GM19468 (cell line): ENCODE measurements around the gene GPR89B.
A peak's percentile ranks its signal among the peaks of the same experiment; 100 is the strongest.
"Not testable (repeated sequence)": the region's sequence is repeated elsewhere in the genome, so short reads cannot be mapped to it uniquely, and the experiment has no call there.

Experiments
- ATAC-seq: cut with Tn5 transposase; IDR thresholded peaks from one replicate; pipeline ENCODE4 v1.9.1; 2021; ENCODE audit warnings: mild to moderate bottlenecking, moderate library complexity, moderate number of reproducible peaks; ENCODE audit not compliant: unreplicated experiment; ENCODE audit errors: extremely low read depth

GPR89B gene

DNA sequence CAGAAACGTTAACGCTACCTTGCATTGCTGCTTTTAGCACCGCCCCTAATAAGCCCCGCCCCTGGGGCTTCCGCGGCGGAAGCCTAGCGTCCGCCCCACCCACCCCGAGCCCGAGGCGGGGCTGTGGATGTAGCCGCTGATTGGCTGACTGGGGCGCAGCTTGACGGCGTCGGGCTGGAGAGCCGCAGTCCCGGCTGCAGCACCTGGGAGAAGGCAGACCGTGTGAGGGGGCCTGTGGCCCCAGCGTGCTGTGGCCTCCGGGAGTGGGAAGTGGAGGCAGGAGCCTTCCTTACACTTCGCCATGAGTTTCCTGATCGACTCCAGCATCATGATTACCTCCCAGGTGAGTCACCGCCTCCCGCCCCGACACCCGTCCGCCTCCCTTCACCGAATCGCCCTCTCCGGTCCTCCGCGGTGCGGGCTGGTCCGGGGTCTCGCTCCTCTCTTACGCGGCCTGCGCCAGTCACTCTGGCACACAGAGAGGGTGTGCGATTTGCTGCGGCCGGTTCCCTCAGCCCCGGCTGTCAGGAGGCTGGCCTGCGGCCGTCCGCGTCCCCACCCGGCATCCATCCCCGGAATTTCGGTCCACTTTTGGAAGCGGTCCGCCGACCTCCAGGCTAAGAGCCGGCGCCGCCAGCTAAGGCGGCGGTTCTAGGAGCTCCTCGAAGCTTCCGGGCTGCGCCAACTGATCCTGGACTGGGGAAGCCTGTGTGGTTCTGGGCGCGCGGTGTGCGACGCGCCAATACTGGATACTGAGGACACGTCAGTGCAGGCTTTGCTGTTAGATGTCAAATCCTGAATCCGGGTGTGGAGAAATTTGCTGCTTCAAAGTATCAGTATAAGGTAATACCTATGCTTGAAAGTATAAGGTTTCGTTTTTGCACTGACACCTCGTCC, at the start of gene GPR89B:
TSS of gene GPR89B (plus strand) at position 185 of the 897 bp plus-strand sequence. CDS start at position 302, 117 bp downstream.
- ATAC-seq = peak; percentile 96

DNA sequence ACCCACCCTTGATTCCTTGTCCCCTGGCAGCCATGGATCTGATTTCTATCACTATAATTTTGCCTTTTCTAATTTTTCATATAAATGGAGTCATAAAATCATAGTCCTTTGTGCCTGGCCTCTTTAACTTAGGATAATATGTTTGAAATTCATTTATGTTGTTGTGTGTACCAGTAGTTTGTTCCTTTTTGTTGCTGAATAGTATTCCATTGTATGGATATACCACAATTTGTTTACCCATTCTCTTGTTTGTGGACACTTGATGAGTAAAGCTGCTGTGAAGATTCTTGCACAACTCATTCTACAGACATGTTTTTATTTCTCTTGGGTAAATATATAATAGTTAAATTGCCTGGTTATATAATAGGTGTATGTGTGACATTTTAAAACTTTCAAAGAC, 48.3 kb upstream of the GPR89B start:
- no peak for ATAC-seq

DNA sequence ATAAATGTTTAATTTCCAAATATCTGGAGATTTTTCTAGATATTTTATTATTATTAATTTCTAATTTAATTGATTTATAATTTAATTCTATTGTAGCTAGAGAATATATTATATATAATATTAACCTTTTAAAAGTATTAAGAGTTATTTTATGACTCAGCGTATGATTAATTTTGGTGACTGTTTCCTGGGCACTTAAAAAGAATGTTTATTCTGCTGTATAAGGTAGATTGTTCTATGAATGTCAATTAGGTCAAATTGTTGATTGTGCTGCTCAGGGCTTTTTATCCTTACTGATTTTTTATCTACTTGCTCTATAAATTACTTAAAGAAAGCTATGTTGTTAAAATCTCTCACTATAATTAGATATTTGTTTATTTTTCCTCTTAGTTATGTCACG, 45.7 kb upstream of the GPR89B start:
- no peak for ATAC-seq

DNA sequence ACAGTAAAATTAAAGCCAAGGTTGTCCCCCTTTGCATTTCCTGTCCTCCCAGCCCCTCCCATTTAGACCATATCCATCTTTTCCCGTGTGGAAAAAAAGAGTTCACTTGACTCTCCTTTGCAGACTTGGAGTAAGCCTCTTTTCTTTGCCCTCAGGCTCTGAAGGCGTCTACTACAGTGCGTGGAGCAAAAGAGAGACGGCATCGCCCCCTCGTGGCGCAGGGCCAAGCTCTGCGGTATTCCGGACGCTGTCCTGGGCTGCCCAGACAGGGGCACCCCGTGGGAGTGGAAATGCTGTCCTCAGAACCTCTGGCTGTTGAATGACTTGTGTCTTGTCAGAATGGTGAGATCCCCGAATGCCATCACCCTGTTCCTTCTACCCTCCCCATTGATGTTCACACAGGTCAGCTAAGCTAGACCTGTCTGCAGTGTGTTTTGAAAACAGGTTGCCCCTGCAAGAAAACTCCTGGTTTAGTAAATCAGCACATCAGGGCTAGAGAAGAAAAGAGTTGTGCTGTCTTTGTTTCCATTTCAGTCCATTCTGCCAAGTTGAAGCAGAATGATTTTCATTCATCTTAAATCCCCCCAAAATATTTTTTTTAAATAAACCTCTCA, 37.9 kb upstream of the GPR89B start:
- no peak for ATAC-seq

DNA sequence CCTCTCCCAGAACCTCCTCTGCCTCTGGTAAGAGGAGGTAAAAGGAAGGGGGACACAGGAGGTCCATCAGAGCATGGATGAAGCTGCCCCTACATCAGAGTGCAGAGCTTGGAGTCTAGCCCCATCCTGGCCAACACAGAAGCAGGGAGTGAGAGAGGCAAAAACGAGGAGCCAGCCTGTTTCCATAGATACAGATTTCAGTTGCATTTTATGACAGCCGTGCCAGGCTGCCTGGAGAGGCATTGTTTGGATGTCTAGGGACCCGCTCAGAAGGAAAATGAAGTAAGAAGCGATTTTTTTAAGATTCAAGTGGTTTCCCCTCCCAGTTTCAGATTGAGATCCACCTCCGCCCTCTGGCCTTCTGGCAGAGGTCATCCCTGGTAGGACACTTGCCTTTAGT, 37.1 kb upstream of the GPR89B start:
- no peak for ATAC-seq

DNA sequence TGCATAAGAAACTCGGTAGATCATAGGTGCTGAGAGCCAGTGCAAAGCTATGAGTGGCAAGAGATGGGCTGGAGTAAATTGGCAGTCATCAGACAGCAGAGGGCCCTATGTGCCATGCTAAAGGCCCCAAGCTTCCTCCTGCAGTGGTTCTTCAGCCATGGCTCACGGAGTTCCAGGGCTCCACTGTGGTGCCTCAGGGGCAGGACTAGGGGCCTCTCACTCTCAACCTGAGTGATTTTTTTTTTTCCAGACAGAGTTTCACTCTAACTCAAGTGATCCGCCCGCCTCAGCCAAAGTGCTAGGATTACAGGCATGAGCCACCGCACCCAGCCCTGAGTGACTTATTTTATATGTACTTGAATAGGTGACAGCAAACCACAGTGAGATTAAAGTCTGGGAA, 36.0 kb upstream of the GPR89B start:
- ATAC-seq = no peak

DNA sequence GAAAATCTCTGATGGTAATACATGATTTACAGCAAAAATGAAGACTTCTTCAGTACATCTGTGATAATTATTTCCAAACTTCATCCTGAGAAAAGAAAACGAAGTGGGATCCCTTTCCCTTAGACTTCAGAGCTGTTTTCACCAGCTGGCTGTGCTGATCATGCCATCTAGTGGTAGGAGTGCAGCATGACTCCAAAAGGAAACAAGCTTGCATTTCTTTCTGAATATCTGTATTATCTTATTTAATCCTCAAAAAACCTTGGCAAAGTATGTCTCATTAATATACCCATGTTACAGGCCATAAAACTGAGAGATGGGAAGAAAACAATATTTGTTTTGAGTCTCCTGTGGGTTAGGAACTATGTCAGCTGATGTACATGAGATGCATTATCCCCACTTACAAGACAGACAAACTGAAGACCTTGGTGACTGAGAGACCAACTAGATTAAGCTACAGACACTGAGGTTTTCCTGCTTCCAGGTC, 35.4 kb upstream of the GPR89B start:
- ATAC-seq = no peak

DNA sequence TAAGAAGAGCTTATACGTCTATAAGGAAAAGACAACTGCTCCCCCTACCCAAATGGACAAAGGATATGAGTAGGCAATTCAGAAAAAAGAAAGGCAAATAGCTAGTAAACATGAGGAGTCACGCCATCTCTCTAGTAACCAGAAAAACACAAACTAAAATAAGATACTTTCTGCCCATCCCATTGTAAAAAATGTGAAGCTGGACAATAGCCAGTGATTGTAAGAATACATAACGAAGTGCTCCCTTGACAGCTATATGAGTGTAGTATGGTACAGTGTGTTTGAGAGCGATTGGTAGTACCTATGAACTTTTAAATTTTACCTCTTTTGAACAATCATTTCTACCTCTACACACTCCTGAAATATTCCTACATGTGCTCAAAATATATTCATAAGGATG, 33.1 kb upstream of the GPR89B start:
- no peak for ATAC-seq

DNA sequence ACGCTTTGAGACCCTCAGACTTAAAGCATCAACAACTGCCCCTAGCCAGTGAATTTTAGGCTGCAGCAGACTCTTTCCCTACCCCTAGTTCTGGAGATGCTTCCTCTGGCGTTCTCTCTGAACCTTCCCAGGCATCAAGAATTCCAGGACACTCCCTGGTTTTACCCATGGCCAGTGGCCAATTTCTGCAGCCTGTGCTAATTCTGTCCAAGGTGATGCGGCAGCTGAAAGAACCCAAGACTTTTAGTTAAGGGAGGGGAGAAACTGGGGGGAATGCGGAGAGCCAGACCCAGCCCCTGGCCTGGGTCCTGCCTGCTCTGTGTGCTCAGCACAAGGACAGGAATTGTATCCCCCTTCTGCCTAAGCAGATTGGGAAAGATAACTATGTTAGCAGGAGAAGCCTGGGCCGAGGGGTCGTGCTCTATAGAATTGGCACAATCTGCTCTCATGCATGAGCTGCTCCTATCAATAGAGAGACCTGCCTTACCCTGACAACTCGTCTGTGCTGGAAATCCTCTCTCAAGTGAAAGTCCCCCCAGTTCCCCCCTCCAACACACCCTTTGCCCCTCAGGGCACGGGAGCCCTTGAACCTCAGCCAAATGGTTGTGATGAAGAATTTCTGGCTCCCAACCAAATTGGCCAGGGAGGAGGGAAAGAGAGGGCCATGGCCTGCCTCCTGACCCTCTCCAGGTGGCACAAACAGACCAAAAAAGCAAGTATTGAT, 31.0 kb upstream of the GPR89B start:
- no peak for ATAC-seq

DNA sequence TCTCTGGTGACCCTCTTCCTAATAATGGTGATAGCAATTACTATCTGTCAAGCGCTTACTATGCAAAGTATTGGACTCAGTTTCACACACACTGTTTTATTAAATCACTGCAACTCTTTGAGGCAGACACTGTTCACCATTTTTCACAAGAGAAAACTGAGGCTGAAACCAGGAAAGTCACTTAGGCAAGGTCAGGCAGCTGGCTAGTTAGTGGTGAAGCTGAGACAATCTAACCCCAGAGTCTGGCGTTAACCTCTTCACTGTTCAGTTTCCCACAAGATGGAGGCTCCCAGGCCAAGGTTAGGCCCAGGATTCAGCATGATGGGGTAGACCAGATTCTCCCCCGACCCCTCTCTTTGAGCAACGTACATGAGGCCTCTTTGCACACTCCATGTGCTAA, 30.4 kb upstream of the GPR89B start:
- ATAC-seq = no peak

DNA sequence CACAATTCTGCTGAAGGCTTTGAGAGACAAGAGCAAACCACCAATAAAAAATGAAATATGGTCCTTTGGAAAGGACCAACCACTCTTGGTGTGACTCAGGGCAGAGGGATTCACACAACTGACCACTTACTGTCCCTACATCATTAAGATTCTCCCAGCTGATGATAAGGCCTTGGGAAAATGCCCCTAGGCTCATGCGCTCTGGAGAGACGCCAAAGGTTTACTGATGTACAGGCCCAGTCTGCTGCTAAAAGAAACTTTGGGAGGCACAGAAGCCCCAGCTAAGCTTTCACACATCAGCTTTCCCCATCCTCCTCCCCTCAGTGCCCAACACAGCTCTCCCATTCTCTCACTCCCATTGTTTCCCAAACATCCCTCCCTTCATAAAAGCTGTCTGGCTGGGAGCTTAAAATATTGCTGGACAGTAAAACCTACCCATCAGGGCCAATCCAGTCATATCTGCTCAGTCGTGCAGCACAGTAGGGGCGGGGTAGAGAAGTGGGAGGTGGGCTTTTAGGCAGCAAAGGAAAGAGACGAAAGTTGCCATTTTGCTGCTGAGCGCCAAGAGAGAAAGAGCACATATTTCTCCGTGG, 25.9 kb upstream of the GPR89B start, which contains the start of gene GJA8:
TSS of gene GJA8 (plus strand) at position 543 of the 593 bp plus-strand sequence. CDS start 5,161 bp downstream, outside the sequence.
- ATAC-seq = no peak

DNA sequence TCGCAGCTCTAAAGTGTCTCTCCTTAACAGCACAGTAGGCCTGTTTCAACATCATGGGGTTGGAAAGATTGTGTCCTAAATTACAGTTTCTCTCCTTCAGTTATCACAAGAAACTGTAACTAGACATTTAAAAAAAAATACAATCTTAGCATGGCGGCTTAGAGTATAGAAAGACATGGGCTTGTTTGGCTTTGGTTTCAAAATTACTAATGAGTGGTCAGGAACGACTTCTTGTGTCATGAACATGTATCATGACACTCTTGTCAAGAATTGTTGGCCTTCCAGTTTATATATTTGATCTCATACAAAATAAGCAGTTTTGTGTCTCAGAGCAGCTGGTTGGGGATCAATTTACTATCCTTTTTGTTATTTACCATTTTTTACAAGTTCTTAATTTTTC, 23.5 kb upstream of the GPR89B start:
- ATAC-seq = no peak

DNA sequence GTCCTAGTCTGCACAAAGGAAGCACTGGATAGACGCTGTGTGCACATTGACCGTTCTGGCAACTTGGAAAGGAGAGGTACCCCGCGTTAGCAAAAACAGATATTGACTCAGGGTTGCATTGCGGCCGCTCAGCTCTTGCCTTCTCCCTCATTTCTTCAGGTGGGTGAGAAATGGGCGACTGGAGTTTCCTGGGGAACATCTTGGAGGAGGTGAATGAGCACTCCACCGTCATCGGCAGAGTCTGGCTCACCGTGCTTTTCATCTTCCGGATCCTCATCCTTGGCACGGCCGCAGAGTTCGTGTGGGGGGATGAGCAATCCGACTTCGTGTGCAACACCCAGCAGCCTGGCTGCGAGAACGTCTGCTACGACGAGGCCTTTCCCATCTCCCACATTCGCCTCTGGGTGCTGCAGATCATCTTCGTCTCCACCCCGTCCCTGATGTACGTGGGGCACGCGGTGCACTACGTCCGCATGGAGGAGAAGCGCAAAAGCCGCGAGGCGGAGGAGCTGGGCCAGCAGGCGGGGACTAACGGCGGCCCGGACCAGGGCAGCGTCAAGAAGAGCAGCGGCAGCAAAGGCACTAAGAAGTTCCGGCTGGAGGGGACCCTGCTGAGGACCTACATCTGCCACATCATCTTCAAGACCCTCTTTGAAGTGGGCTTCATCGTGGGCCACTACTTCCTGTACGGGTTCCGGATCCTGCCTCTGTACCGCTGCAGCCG, 20.3 kb upstream of the GPR89B start:
- ATAC-seq = no peak

DNA sequence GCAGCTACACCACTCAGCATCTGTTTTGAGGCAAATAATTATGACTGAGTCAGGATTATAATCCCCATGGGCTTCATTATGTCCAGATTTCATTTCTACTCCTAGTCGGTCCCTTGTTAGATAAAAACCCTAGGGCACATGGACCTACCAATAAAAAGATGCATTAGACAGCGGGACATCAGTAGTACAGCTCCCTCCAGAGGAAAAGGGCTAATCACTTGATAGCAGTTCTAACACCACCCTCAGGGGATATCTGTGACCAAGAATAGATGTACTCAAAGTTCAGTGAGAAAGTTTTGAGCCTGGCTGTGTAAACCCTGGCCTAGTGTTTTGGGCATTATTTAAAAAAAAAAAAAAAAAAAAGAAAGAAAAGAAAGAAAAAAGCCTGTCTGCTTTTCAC, 15.7 kb upstream of the GPR89B start:
- ATAC-seq = no peak

DNA sequence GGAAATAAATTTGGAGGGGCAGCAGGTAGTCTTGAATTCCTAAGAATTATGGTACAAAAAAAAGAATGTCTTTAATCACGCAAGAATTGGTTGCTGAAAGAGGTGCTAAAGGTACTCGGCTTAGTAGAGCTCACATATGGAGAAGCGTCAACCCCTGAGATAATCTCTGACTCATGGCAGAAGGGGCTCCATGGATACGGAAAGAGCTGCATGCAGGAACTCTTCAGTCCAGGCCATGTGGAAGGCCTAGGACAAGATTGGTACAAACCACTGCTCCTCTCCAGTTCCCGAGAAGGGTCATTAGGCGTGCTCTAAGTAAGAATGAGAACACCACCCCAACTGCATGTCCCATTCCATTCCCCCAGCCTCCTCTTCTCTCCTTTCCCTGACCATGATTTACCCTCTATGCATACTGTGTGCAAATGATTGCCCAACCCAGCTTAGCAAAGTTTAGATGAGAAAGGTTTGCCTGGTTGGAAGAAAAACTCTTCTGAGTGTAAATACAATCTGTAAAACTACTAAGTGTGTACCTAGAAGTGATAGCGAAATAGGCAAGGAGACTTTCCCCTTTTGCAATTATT, 14.8 kb upstream of the GPR89B start:
- no peak for ATAC-seq

DNA sequence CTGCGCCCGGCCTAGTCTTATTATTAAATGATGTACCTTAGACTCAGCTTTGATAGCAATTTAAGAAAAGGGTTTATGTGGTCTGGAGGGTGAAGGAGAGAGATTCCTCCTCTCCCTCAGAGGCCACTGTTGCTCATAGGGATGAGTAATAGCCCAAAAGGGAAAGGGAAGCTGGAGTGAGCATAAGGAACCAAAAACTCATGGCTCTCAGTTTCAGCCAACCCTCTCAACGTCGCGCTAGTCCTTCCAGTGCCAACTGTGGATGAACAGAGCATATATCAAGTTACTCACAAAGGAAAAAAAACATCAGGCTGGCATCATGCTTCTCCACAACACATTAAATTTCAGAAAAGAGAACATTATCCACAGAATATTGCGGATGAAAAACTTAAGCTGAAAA, 8.3 kb upstream of the GPR89B start:
- ATAC-seq = no peak

DNA sequence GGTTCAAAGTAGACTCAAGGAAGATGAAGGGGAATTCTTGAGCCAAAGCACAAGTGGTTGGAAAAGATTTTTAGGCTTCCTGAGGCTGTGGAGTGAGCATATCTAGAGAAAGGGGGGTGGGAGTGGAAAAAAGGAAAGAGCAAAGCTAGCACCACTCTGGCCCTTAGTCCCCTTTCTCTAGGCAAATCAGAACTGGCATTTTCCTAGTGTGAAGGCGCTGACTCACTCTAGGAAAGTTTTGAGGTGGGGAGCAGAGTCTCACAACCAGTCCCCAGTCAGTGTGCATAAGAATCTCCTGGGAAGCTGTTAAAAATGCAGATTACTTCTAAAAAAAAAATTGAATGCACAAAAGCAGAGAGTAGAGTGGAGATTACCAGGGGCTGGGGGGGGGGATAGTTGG, 3.4 kb upstream of the GPR89B start:
- ATAC-seq = no peak

DNA sequence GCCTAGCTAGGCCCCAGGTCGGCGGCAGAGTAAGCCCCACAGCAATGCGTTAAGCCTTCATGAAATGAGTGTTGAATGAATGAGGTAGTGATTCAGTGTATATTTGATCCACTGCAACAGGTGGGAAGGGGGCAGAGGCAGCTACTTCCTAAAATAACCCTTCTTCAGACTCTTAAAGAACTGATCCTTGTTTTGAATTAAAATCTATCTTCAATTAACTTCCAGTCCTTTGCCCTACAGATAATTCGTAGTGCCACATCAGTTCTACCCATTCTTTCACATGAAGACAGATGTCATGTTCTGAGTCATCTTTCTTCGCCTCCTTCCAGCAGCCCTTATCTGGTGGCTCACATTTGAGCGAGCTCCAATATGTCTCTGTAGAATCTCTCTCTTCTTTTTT, 1.0 kb upstream of the GPR89B start:
- not testable (repeated sequence) for ATAC-seq

DNA sequence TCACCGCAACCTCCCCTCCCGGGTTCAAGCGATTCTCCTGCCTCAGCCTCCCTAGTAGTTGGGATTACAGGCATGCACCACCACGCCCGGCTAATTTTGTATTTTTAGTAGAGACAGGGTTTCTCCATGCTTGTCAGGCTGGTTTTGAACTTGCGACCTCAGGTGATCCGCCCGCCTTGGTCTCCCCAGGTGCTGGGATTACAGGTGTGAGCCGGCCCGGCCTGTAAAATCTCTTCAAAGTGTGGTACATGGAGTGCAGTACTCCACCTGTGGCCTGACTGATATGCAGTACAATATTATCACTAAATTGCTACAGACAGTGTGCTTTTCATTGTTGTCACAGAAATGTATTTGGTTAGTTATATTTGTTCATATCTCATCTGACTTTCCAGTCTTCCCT, 531 bp upstream of the GPR89B start:
- ATAC-seq = not testable (repeated sequence)
